T-helper 1 cell (primary cell): ENCODE measurements around the gene TECPR1.
"Not testable (repeated sequence)": the region's sequence is repeated elsewhere in the genome, so short reads cannot be mapped to it uniquely, and the experiment has no call there.

Experiments
- DNase-seq, 5 donors: peaks; one replicate each; pipeline ENCODE4 v3.0.0-alpha.2; 2012 to 2020

TECPR1 gene

DNA sequence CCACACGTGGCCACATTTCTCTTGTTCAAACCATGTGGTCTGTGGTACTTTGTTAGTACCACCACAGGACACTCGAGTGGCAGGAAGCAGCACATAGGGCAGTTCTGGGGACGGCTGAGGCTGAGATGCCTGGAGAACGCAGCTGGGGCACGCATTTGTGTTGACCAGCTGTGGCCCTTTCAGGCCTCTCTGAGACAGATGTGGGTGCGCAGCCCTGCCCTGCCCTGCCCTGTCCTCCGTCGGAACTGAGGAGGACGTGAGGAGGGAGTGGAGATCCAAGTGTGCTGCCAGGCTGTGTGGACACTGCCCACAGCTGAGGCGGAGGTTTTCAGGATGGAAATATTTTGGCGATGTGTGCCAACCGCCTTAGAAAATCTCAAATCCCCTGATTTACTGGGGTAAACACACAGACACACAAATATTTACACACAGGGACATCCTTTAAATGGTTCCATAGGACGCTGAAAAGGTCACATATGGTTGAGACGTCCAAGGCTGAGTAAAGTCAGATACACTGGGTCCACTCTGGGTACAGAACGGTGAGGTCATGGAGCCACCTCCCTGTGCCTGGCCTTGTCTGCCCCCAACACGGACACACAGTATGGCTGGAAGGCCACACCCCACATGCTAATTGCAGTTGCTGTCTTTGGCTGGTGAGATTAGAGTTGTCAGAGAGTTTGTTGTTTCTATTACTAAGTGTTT lies 26.0 kb downstream of the TECPR1 start:
- peak in 1 of 5 donors; percentile 9 for DNase-seq

DNA sequence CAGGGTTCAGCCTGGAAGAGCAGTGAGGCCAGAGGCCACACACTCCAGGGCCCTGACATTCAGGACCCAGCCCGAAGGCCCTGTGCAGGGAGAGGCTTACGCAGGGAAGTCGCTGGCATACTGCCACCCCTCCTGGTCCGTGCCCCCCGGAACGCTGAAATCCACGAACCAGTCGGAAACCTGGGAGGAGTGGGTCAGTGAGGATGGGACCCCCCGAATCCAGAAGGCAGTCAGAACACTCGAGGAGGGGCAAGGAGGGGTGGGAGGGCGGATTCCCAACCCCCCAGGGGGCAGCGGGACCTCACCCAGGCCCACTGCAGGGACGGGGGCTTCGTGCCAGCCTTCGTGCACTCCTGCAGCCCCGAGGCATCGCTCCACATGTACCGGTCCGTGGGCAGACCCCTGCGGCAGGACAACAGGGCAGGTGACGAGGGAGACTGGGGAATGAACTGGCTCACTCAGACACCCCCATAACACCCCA lies 27.3 kb downstream of the TECPR1 start:
- no peak for DNase-seq

DNA sequence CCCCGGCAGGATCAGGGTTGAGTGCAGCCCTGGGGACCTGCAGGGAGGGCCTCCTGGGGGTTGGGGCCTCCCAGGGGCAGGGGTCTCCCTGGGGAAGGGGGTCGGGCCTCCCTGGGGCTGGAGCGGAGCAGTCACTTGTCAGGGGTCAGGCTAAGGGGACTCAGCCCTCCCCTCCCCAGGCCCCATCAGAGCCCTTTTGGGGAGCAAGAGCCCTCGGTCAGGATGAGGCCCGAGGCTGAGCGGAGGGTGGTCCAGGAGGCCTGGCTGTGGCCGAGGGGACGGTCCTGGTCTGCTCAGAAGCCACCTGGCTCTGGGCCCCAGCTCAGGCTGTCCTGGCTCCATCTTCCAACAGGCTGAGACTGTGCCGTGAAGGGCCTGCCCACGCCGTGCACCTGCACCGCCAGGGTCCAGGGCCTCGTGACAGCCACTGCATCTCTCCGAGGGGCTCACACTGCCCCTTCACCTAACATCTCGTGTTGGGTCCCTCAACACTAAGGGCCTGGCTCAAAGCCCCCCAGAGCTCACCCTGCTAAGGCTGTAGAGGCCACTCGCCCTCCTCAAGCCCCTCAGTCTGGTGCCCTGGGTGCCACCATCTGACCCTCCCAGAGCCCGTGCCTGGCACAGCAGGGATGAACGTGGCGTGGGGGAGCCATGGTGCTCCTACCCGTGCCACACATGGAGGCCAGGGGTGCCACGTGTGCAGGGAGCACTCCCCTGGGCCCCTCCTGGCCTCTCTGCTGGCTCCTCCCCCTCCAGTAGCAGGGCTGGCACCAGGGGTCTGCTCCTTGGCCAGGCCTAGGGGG lies 27.9 kb downstream of the TECPR1 start:
- DNase-seq = peak in 1 of 5 donors; percentile 12

DNA sequence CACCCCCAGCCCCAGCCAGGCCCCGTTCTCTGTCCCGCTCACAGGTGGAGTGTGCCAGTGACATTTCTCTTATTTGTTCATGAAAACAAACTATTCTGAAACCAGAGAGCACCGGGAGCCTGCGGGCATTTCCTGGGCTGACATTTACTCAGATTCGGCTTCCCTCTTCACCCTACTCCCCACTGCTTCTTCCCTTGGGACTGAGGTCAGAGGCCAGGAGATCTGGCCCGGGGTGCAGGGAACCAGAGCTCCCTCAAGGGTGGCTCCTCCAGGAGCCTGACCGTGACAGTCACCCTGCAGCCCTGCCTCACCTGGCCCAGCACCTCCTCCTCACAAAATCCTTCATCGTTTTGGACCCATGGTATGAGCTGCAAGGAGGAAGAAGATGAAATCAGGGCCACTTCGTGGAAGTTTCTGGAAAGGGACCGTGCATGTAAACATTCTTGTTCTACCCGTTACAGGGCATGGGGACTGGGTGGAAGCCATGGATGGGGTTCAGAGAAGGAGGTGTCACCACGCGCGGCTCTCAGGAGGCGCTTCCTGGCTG lies 28.6 kb downstream of the TECPR1 start:
- no peak for DNase-seq

DNA sequence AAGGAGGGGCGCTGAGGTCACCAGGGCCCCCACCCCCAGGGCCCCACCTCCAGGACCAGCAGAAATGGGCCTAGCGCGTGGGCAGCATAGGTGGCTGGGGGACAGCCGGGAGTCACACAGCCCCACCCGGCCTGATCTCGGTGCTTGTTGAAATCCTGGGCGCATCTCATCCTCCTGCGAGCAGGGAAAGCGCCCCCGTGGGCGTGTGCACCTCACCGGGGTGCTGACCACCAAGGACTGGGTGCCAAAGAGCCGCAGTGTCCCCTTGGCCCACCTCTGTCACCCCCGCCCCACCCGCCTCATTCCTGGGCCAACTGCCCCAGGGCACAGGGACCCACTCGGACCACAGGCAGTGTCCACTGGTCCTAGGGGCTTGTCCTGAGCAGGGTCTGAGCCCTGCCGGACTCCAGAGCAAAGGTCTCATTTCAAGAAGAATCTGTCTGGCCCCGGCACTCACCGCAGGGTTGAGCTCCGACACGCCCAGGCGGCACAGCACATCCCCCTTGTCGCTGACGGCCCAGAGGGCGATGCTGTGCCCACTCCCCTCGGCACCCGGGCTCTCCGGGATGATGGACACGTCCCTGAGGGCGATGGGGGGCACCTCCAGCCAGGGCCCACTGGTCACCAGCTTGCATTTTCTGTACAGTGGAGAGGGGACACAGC lies 29.4 kb downstream of the TECPR1 start:
- DNase-seq = no peak

DNA sequence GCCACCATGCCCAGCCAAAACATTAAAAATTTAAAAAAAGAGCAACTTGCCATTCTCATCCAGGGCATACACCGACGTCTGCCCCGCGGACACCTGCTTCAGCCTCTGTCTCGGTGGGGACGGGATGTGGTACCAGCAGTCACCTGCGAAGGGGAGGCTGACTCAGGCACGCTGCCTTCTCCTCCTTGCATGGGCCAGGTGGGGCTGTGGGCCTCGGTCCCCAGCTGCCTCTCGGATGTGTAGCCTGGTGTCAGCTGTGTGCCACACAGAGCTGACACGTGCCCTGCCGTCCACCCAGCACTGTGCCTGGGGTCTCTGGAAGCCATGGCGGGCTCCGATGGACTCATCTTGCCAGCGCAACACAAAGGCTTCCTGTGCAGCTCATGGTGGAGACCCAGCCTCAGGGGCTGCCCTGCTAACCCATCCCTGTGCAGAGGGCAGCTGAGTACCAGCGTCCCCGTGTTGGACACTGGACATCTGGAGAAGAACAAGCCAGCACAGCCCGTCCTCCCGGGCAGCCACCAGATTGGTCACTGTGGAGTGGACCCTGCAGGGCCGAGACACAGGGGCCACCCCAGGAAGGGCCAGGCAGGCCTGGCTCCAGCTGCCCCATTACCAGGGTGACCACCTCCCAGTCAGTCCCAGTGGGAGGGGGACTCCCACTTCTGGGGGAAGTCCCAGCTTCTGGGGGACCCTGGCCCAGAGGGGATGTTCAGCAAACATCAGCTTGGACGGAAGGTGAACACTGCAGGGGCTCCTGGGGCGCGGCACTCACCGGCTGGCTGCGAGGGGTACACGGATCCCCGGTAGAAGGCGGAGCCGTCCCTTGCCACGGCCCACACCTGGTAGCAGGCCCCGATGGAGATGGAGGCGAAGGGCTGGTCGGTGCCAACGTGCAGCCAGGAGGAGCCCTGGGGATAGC lies 30.2 kb downstream of the TECPR1 start:
- no peak for DNase-seq

DNA sequence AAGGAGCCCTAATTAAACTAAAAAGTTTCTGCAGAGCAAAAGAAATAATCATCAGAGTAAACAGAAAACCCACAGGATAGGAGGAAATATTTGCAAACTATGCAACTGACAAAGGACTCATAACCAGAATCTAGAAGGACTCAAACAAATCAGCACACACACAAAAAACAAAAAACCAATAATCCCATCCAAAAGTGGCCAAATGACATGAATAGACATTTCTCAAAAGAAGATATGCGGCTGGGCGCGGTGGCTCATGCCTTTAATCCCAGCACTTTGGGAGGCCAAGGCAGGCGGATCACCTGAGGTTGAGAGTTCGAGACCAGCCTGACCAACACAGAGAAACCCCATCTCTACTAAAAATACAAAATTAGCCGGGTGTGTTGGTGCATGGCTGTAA lies 32.6 kb downstream of the TECPR1 start:
- DNase-seq = not testable (repeated sequence)

DNA sequence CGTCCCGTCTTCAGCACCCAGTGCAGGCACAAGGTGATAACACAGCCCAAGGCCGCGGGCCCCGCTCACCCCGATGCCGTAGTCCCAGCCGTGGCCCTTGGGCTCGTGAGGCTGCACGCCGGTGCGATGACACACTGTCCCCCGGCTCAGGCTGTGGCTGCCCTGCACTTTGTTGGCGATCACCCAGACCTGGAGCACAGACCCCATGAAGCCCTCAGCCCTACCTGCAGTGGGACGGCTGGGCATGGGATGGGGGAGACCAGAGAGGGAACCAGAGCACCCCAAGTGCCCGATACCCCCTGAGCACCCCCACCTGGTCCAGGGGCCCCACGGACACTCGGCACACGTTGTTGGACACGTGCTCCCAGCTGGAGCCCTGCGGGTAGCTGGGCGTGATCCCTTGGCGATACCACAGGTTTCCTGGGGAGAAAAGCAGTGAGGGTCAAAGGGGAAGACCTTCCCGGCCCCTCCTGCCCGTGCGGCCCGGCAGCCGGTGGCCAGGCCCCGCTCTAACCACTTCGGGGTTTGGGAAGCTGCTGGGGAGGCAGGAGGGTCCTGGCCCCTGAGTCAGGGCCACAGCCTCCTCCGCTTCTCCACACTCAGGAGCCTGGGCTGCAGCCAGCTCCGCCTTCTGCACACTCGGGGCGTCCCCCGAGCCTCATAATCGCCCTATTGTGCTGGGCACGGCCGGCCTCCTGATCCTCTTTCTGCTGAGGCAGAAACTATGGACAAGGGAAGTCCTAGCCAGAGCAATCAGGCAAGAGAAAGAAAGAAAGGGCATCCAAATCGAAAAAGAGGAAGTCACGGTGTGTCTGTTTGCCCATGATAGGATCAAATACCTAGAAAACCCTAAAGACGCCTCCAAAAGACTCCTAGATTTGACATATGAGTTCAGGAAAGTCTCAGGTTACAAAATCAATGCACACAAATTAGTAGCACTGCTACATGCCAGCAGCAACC lies 34.1 kb downstream of the TECPR1 start:
- no peak for DNase-seq

DNA sequence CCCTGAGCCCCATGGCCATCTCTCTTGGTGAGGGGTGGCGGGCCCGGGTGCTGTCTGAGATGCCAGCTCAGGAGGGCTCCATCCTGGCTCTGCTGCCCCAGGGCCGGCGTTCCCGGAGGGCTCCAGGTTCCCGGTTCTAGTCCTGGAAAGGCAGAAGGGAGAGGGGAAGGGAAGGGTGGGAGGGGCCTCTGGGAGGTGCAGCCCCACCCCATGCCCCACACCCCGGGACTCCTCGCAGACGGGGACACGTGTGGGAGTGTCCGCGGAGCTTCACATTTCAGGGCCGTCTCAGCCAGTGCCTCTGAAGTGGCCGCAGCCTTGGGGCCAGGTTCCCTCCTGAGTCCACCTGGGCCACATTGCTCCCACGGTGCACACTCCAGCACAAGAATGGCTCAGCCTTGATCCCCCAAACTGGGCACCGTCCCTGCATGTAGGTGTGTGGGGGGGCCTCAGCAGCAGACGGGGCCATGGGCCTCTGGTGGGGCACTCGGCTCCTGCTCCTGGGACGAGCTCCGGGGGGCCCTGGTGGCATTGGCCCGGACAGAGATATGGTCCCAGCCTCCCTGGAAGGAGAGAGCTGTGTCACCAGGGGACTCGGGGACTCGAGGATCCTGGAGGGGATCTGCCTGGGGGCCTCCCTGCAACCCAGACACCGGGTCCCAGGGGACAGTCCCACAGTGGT lies 35.0 kb downstream of the TECPR1 start:
- DNase-seq = no peak

DNA sequence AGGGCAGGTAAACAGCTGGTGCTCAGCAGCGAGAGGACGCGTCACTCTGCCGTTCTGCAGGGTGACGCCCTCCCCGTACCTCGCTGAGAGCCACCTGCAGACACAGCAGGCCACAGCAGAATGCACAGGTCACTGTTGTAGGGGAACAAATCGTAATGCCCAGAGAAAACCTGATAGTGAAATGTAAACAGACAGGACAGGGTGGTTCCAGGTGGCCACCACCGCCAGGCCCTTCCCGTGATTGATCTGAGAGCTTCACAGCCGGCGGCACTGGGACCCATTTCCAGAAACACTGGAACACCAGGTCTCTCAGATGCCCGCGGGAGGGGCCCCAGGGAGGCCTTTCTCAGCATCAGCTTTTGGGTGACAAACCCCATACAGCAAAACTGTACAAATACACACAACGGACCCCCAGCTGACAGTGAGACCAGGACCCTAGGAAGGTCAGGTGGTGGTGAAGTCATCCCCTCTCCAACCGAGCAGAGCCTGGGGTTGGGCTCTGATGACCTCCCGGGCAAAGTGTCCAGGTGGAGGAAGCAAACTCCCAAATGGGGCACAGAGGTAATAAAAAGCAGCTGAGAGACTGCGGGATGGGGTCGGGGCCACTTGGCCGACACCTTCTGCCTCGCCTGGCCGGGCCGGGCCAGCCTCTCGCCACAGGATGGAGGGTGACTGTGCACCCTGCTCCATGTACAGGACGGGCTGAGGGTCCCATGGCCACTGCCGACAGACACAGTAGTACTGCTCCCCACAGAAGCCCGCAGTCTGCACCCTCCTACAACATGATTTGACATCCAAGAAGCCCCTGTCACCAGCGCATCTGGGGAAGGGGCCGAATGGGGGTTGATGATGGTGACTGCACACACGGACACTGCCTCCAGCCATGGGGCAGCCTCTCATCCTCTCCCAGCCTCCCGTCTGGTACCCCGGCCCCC lies 36.2 kb downstream of the TECPR1 start:
- no peak for DNase-seq

DNA sequence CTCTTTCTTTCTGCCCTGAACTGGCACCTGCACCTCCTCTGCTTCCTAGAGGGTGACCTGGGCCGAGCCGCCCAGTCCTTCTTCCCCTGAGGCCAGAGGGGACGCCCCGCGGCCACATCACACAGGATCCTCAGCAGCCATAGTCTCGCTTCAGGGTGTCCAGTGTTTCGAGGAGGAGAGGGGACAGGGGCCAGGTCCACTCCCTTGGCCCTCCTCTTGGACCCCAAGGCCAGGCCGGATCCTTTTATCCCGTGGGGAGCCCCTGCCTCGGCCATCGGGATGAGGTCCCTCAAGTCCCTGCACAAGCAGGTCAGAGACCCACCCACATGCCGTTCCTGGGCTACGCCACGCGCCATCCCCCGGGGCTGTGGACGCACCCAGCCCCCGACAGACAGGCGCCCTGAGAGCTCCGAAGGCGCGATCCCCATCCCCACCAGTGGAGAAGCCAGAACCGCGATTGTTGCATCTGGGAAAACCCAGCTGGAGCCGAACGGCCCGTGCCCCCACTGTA lies 37.2 kb downstream of the TECPR1 start:
- DNase-seq = no peak

DNA sequence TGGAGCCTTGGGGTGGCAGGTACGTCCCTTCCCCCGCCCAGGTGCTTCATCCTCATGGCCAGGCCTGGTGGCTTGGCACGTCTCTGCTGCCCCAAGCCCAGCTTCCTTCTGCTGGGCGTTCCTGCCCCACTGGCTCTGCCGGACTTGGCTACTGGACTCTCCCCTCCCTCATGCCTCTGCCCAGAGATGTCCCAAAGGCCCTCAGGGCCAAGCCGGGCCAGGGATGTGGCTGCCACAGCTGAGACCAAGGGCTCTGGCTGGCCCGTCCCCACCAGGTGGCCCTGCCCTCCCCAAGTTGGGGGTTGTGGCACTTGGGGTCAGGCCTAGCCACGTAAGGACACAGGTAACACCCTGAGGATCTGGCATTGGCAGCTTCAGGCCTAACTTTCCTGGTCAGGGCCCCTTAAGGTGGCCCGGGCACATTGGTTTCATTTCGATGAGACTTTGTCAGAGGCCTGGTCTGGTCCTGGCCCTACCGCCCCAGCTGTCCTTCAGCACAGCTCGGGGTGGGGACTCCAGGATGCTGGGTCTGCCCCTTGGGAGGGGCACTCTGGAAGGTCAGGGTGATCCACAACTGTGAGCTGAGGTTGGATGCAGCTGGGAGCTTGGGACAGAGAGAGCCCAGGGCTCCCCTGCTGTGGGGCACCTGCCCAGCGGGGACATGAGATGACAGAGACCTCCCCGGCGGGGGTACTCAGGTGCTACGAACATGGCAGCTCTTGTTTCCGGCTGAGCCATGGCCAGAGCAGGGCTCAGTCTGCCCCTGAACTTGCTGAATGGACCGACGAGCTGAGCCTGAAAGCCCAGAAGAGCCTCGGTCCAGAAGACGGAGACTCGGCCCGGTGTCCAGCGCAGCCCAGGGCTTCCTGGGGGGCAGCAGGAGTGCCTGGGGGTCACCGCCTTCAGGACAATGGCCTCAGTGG lies 37.9 kb downstream of the TECPR1 start:
- DNase-seq = no peak

DNA sequence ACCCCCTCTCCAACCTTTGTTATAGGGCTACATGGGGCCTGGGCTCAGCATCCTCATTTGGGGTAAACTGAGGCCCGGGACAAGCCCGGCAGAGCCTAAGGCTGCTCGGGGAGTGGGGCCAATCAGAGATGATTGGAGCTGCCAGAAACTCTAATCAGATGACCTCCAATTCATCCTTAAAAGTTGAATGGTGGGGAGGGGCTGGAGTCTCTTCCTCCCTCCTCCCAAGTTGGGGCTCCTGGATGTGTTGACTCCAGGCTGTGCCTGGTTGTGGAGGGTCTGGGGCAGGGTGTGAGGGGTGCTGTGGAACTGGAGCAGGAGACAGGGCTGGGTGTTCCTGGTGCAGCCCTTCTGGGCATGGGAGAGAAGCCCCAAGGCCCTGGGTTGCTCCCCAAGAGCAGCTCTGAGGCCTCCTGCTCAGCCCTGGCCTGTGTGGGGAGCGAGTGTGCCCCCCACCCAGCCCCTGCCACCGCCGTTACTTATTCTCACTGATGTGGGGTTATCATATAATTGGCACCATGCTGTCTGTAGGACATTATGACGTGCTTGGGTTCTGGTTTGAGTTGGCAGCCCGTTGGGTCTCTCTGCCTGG lies 38.6 kb downstream of the TECPR1 start:
- no peak for DNase-seq

DNA sequence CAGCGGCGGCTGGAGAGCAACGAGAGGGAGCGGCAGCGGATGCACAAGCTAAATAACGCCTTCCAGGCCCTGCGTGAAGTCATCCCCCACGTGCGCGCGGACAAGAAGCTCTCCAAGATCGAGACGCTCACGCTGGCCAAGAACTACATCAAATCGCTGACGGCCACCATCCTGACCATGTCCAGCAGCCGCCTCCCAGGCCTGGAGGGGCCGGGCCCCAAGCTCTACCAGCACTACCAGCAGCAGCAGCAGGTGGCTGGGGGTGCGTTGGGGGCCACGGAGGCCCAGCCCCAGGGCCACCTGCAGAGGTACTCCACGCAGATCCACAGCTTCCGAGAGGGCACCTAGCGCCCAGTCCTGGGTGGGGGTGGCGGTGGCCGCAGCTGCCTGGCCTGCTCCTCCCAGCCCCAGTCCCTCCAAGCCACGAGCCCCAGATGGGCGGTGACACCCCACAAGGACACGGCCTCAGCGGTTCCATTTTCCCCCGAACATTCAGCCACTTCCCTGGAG lies 39.4 kb downstream of the TECPR1 start:
- DNase-seq = no peak

DNA sequence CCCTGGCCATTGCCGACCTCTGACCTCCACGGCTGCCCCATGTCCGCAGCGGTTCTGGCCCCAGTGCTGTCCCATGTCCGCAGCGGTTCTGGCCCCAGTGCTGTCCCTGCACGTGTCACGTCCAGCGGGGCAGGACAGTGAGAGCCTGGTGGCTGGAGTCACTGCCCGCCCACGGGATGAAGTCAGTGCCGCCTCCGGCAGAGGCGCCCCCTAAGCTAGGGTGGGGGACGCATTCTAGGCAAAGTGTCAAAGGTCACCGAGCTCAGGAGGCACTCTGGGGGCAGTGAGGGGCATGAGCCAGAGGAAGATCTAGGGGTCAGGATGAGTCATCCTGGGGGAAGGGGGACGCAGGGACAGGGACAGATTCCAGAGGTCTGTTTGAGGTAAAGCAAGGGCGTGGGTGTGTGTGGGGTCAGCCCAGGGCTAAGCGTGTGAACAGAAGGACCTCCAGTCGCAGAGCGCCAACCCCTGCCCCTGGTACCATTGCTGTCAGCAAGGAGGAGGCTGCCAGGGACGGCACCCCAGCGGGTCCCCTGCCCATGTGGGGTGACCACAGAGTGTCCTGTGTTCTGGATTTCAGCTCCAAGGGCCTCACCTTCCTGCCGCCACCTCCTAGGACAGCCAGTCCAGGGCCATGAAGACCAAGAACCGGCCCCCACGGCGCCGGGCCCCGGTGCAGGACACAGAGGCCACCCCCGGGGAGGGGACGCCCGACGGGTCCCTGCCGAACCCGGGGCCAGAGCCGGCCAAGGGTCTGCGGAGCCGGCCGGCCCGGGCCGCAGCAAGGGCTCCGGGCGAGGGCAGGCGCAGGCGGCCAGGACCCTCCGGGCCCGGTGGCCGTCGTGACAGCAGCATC lies 40.1 kb downstream of the TECPR1 start:
- no peak for DNase-seq

DNA sequence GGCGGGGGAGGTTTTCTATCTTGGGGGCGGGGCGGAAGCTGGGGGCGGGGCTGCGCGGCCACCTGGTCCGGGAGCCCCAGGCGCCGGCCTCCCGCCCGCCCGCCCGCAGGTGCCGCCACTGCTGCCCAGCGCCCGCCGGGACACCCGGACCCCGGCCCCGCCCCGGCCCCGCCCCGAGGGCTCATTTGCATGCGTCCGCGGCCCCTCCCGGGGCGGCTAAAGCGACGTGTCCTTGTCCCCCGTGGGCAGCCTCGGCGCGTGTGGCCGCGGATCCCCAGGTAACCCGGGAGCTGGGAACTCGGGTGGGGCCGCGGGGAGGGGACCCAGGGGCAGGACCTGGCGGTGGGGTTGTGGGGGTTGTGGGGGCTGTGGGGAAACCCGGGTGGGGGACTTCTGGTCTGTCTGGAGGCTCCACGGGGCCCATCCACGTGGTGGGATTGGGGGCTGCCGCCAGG lies 40.8 kb downstream of the TECPR1 start, which contains the start of gene BHLHA15:
Gene BHLHA15 (plus strand): TSS at position 219 of the 455 bp plus-strand sequence. CDS start 871 bp downstream, outside the sequence.
- DNase-seq = peak in 1 of 5 donors; percentile 15
